Omental fat pad (tissue), 4 donors: ENCODE data around the gene HFM1. TPM values are rescaled to one million over a fixed set of nuclear protein-coding genes. Genes with fewer than 3 reads are reported as not detected.
"Not testable (repeated sequence)": the region's sequence is repeated elsewhere in the genome, so short reads cannot be mapped to it uniquely, and the experiment has no call there.

ENCODE experiments used
- ATAC-seq: fragments of 150-250 bp; one replicate; pipeline ENCODE4 v1.9.1; 2016; ENCODE audit warnings: mild to moderate bottlenecking, moderate library complexity; ENCODE audit not compliant: low FRiP score
- DNase-seq: peaks from one replicate; pipeline ENCODE4 v3.0.0-alpha.2; 2019; ENCODE audit warnings: low spot score
- CTCF ChIP-seq, 3 donors: fragments of 450-650 bp; IDR thresholded peaks; one replicate each; pipeline ENCODE4 v1.5.1; 2016 to 2017; ENCODE audit warnings: antibody characterized with exemption in 3 of 3, mild to moderate bottlenecking in 3 of 3, moderate library complexity in 2 of 3
- total RNA-seq, 4 donors: library from RNA; depleted of rRNA; stranded (reverse); fragments of >200 nt; gene quantifications; one replicate each; pipeline ENCODE4 v1.1.0, GENCODE V29; 2016

The HFM1 gene
- total RNA-seq, result 1 to 10 TPM in 1 of 4 donors, under 1 TPM in 3; 0.50 to 1.7 (median 0.78) TPM

GRCh38 chr1:91404151-91405012 is at the start of gene HFM1:
TSS of gene HFM1 (minus strand) at chr1:91404837. CDS start at chr1:91401082, 3,755 bp downstream.
- DNase-seq (peak; percentile 29), ATAC-seq (peak; percentile 98)
- no peak for TF ChIP-seq CTCF (IDR thresholded peaks at IDR 0.05)

GRCh38 chr1:91454136-91454535 is 49.5 kb upstream of the HFM1 start:
- no peak for TF ChIP-seq CTCF (IDR thresholded peaks at IDR 0.05)
- ATAC-seq (no peak), DNase-seq (no peak)

GRCh38 chr1:91450260-91450659 is 45.6 kb upstream of the HFM1 start:
- no peak for TF ChIP-seq CTCF (IDR thresholded peaks at IDR 0.05)
- DNase-seq (no peak), ATAC-seq (no peak)

- not testable (repeated sequence) for DNase-seq, ATAC-seq
Observed at GRCh38 chr1:91447782-91448181, 43.1 kb upstream of the HFM1 start.

GRCh38 chr1:91441980-91442379 is 37.3 kb upstream of the HFM1 start:
- ATAC-seq, DNase-seq: not testable (repeated sequence)

- no peak for TF ChIP-seq CTCF (IDR thresholded peaks at IDR 0.05)
- ATAC-seq (no peak), DNase-seq (no peak)
Observed at GRCh38 chr1:91440847-91441246, 36.2 kb upstream of the HFM1 start.

- TF ChIP-seq CTCF (IDR thresholded peaks at IDR 0.05), result no peak
- DNase-seq, result no peak
- no peak for ATAC-seq
Observed at GRCh38 chr1:91439016-91439415, 34.4 kb upstream of the HFM1 start.

- no peak for ATAC-seq
- no peak for TF ChIP-seq CTCF (IDR thresholded peaks at IDR 0.05)
- no peak for DNase-seq
Observed at GRCh38 chr1:91428182-91428798, 23.7 kb upstream of the HFM1 start.
